PFSK-1 (cell line): Measurements from ENCODE around the gene CTNNA3.

Source experiments
- POLR2AphosphoS5 ChIP-seq: IDR thresholded peaks from 2 replicates; pipeline ENCODE4 v1.6.1; 2012; ENCODE audit warnings: low read depth, mild to moderate bottlenecking, control low read depth, low read length, moderate library complexity
- REST ChIP-seq, 2 experiments: IDR thresholded peaks; 2 replicates each; pipeline versions ENCODE4 v1.6.1 to v1.8.0; 2011 to 2012; ENCODE audit warnings: low read depth in 2 of 2, low read length in 2 of 2, control low read depth in 1 of 2, inconsistent platforms in 1 of 2, mild to moderate bottlenecking in 1 of 2, moderate library complexity in 1 of 2; ENCODE audit not compliant: insufficient read depth in 1 of 2
- TAF1 ChIP-seq: IDR thresholded peaks from 2 replicates; pipeline ENCODE4 v1.6.1; 2012; ENCODE audit warnings: low read length, control low read depth, borderline replicate concordance; ENCODE audit not compliant: insufficient read depth

GRCh38 chr10:66552331-66552730, 1143.7 kb downstream of the CTNNA3 start:
- TF ChIP-seq POLR2AphosphoS5 (no peak), TAF1 (no peak), REST (IDR thresholded peaks at IDR 0.05; ENCODE audit: insufficient read depth in 1 of 2, low read depth in 2 of 2, low read length in 2 of 2) (no peak)
